DOHH2 (cell line): ENCODE measurements around the gene ERAP2.

ENCODE experiments used
- H3F3A ChIP-seq: fragments of 200-600 bp; sonication (generic), shearing (Covaris generic); 2 replicates; pipeline ENCODE4 v1.6.0; 2016; ENCODE audit warnings: antibody characterized with exemption, mild to moderate bottlenecking; ENCODE audit not compliant: control insufficient read depth, insufficient read depth
- H3K27ac ChIP-seq: fragments of 200-600 bp; sonication (generic); 2 replicates; pipeline ENCODE4 v1.5.1; 2014; ENCODE audit warnings: low read depth, mild to moderate bottlenecking, low read length, moderate library complexity
- H3K27me3 ChIP-seq: fragments of 200-600 bp; sonication (generic); 2 replicates; pipeline ENCODE4 v1.6.1; 2014; ENCODE audit warnings: mild to moderate bottlenecking, low read length, mixed read lengths; ENCODE audit not compliant: control insufficient read depth
- H3K36me3 ChIP-seq: fragments of 200-600 bp; sonication (generic); 2 replicates; pipeline ENCODE4 v1.6.1; 2014; ENCODE audit warnings: mild to moderate bottlenecking, low read length, moderate library complexity, mixed read lengths; ENCODE audit not compliant: control insufficient read depth
- H3K4me1 ChIP-seq: fragments of 200-600 bp; sonication (generic); 2 replicates; pipeline ENCODE4 v1.6.1; 2014; ENCODE audit warnings: mild to moderate bottlenecking, low read length, mixed read lengths; ENCODE audit not compliant: control insufficient read depth
- H3K4me2 ChIP-seq: fragments of 200-600 bp; sonication (generic); 2 replicates; pipeline ENCODE4 v1.6.0; 2014; ENCODE audit warnings: mild to moderate bottlenecking, low read length, moderate library complexity
- H3K4me3 ChIP-seq: fragments of 200-600 bp; sonication (generic); 2 replicates; pipeline ENCODE4 v1.5.1; 2014; ENCODE audit warnings: mild to moderate bottlenecking, low read length, mixed read lengths
- H3K79me2 ChIP-seq: fragments of 200-600 bp; sonication (generic); 2 replicates; pipeline ENCODE4 v1.6.1; 2014; ENCODE audit warnings: mild to moderate bottlenecking, low read length, mixed read lengths; ENCODE audit not compliant: control insufficient read depth
- H3K9me2 ChIP-seq: fragments of 200-600 bp; sonication (generic); replicated peaks from 2 replicates; pipeline ENCODE4 v1.6.1; 2014; ENCODE audit warnings: mild to moderate bottlenecking, low read length, mixed read lengths; ENCODE audit not compliant: control insufficient read depth
- H3K9me3 ChIP-seq: fragments of 200-600 bp; sonication (generic); 2 replicates; pipeline ENCODE4 v1.6.1; 2014; ENCODE audit warnings: antibody characterized with exemption, low read length, mixed read lengths; ENCODE audit not compliant: control insufficient read depth, insufficient read depth
- H4K20me1 ChIP-seq: fragments of 200-600 bp; sonication (generic); 2 replicates; pipeline ENCODE4 v1.6.0; 2014; ENCODE audit warnings: low read depth, mild to moderate bottlenecking, antibody characterized with exemption, low read length, moderate library complexity; ENCODE audit not compliant: control insufficient read depth, insufficient read depth
- EZH2phosphoT487 ChIP-seq: fragments of 200-600 bp; sonication (generic); IDR thresholded peaks from 2 replicates; pipeline ENCODE4 v1.6.1; 2017; ENCODE audit warnings: borderline replicate concordance, mild to moderate bottlenecking, antibody characterized with exemption, low read length, moderate library complexity, mixed read lengths
- TF ChIP-seq, protein P1 (sequence below): fragments of 200-600 bp; sonication (generic); IDR thresholded peaks from one replicate; pipeline ENCODE4 v1.5.1; 2014; ENCODE audit warnings: antibody characterized with exemption, mild to moderate bottlenecking, low read depth, low read length; ENCODE audit not compliant: poor library complexity, severe bottlenecking

The ERAP2 gene, protein sequence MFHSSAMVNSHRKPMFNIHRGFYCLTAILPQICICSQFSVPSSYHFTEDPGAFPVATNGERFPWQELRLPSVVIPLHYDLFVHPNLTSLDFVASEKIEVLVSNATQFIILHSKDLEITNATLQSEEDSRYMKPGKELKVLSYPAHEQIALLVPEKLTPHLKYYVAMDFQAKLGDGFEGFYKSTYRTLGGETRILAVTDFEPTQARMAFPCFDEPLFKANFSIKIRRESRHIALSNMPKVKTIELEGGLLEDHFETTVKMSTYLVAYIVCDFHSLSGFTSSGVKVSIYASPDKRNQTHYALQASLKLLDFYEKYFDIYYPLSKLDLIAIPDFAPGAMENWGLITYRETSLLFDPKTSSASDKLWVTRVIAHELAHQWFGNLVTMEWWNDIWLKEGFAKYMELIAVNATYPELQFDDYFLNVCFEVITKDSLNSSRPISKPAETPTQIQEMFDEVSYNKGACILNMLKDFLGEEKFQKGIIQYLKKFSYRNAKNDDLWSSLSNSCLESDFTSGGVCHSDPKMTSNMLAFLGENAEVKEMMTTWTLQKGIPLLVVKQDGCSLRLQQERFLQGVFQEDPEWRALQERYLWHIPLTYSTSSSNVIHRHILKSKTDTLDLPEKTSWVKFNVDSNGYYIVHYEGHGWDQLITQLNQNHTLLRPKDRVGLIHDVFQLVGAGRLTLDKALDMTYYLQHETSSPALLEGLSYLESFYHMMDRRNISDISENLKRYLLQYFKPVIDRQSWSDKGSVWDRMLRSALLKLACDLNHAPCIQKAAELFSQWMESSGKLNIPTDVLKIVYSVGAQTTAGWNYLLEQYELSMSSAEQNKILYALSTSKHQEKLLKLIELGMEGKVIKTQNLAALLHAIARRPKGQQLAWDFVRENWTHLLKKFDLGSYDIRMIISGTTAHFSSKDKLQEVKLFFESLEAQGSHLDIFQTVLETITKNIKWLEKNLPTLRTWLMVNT

DNA sequence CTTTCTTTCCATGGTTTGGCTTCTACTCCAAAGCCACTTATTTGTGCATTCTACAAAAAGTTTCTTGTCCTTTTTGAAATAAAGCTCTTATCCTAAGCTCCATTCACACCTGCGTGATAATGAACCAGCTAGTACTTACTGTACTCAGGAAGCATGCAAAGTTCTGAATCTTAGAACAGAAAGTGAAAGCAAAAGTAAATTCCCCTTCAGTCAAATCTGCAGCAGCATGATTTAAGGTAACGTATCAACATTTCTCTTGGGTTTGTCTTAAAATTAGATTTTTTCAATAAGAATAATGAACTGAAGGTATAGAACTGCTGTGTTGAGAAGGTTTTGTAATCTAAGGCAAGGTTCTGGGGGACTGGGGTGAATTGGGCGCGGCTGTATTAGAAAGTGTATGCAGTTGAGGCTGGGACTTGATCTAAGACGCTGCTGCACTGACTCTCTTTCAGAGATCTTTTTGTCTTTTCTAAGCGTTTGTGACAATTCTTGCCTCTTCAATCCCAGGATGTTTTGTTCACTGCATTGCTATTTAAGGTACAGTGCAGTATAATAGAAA lies at the start of gene ERAP2:
ERAP2 (plus strand) TSS at position 209 of the 559 bp plus-strand sequence. CDS start 3,186 bp downstream, outside the sequence.
- H3F3A ChIP-seq: peaks cover 22% of the 10 kb centered on the region
- no peaks in the 10 kb centered on the region for H3K27me3 ChIP-seq
- TF ChIP-seq EZH2phosphoT487: no peak
- TF ChIP-seq, protein P1, sequence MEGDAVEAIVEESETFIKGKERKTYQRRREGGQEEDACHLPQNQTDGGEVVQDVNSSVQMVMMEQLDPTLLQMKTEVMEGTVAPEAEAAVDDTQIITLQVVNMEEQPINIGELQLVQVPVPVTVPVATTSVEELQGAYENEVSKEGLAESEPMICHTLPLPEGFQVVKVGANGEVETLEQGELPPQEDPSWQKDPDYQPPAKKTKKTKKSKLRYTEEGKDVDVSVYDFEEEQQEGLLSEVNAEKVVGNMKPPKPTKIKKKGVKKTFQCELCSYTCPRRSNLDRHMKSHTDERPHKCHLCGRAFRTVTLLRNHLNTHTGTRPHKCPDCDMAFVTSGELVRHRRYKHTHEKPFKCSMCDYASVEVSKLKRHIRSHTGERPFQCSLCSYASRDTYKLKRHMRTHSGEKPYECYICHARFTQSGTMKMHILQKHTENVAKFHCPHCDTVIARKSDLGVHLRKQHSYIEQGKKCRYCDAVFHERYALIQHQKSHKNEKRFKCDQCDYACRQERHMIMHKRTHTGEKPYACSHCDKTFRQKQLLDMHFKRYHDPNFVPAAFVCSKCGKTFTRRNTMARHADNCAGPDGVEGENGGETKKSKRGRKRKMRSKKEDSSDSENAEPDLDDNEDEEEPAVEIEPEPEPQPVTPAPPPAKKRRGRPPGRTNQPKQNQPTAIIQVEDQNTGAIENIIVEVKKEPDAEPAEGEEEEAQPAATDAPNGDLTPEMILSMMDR: no peak
- H3K36me3 ChIP-seq: peaks cover 11% of the 10 kb centered on the region
- no peaks in the 10 kb centered on the region for H3K9me3 ChIP-seq
- H3K4me2 ChIP-seq: peak within 1 kb of the TSS; percentile 59
- H3K9me2 ChIP-seq: no peaks in the 10 kb centered on the region
- H4K20me1 ChIP-seq: no peaks in the 10 kb centered on the region
- peak within 1 kb of the TSS; percentile 27 for H3K27ac ChIP-seq
- peak within 1 kb of the TSS; percentile 78 for H3K4me3 ChIP-seq
- H3K4me1 ChIP-seq: peaks cover 71% of the 10 kb centered on the region
- H3K79me2 ChIP-seq: no peaks in the 10 kb centered on the region

DNA sequence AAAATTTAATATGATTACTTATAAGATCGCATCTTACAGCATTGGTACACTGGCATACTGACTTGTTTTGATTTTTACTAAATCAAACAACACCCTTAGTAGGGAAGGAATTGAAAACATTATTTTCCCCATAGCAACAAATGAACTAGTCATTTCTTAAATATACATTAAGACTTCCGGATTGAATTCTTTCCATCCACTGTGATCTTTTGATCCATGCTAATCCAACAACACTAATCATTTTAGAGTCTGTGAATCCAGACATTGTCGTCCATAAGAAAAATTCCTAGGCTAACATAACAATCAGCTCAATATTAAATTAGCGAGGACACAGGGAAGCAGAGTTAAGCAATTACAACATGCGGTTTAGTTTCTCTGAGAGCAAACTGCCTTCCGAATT lies 47.0 kb upstream of the ERAP2 start:
- no peak for TF ChIP-seq EZH2phosphoT487
- TF ChIP-seq, protein P1: no peak
- H3K27me3 ChIP-seq: peaks cover 6% of the 10 kb centered on the region
- no peaks in the 10 kb centered on the region for H3K79me2 ChIP-seq
- no peaks in the 10 kb centered on the region for H3K9me2 ChIP-seq
- H3K4me1 ChIP-seq: no peaks in the 10 kb centered on the region
- no peak overlapping the region for H3K4me2 ChIP-seq
- no peaks in the 10 kb centered on the region for H3K36me3 ChIP-seq
- no peaks in the 10 kb centered on the region for H3F3A ChIP-seq
- no peak overlapping the region for H3K27ac ChIP-seq
- no peaks in the 10 kb centered on the region for H4K20me1 ChIP-seq
- H3K4me3 ChIP-seq: no peak overlapping the region
- no peaks in the 10 kb centered on the region for H3K9me3 ChIP-seq

DNA sequence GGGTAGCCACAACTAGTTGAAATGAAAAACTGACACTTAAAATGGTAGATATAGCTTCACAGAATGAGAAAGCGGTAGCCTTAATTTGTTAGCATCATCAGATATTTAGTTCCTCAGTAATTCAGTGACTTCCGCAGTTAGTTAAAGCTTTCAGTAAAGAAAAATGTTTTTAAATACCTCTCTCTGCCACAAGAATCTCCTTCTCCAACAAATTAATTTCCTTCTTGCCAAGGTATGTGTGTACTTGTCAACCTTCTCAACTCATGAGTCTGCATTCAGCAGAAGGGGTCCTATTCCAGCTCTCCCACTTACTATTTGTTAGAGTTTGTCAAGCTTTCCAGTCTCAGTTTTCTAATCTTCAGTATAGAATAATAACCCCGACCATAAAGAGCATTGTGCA lies 42.3 kb upstream of the ERAP2 start:
- Histone ChIP-seq H3K9me3 (no peaks in the 10 kb centered on the region), H3K4me1 (no peaks in the 10 kb centered on the region), H3K27me3 (no peaks in the 10 kb centered on the region), H4K20me1 (no peaks in the 10 kb centered on the region), H3K4me3 (no peak overlapping the region), H3K27ac (no peak overlapping the region), H3K4me2 (no peak overlapping the region), H3F3A (no peaks in the 10 kb centered on the region), H3K9me2 (no peaks in the 10 kb centered on the region), H3K36me3 (no peaks in the 10 kb centered on the region), H3K79me2 (no peaks in the 10 kb centered on the region)
- TF ChIP-seq, protein P1: no peak
- TF ChIP-seq EZH2phosphoT487: no peak
